ENCODE data around the gene HINFP.
A peak's percentile ranks its signal among the peaks of the same experiment; 100 is the strongest.

The HINFP gene, protein sequence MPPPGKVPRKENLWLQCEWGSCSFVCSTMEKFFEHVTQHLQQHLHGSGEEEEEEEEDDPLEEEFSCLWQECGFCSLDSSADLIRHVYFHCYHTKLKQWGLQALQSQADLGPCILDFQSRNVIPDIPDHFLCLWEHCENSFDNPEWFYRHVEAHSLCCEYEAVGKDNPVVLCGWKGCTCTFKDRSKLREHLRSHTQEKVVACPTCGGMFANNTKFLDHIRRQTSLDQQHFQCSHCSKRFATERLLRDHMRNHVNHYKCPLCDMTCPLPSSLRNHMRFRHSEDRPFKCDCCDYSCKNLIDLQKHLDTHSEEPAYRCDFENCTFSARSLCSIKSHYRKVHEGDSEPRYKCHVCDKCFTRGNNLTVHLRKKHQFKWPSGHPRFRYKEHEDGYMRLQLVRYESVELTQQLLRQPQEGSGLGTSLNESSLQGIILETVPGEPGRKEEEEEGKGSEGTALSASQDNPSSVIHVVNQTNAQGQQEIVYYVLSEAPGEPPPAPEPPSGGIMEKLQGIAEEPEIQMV

DNA sequence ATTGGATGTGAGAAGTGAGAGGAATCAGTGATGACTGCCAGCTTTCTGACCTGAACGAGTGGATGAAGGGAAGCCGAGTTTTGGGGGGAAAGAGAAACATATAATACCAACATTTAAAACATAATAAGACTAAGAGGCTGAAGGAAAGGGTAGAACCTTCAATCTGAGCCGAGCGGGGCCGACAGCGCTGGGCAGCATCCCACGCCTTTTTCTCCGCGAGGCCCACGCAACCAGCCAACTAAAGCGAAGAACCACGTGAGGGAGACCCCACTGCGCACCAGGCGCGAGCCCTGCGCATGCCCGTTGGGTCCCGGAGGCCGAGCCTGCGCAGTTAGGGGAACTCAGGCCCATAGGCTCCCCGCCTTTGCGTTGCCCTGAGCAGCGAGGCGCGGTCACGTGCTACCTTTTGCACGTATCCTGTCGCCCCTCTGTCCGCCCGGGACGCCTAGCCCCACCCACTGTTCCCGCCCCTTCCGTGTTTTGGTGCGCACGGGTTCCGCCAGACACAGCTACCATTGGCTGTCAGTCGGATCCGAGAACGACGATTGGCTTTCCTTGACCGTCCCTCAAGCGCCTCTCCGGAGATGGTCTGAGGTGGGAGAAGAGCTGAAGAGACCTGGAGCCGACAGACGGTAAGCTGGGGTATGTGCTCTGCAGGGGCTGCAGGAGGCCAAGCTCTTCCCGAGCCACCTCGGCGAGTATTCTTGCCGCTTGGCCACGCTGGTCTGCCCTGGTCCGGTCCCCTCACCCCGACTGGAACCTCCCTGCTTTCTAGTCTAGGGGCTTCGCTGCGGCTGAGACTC is at the start of gene HINFP:
HINFP (plus strand) TSS at position 573 of the 803 bp plus-strand sequence. CDS start 5,365 bp downstream, outside the sequence.
- DNase-seq, result peak; percentile 99
- in situ Hi-C loops (cut with MboI; ENCODE audit: low pct_unique_long_range_greater_than_20kb, low sequenced_read_pairs), result no loop called here

- in situ Hi-C loops (cut with MboI; ENCODE audit: low pct_unique_long_range_greater_than_20kb, low sequenced_read_pairs), result no loop called here
Observed at GRCh38 chr11:119077839-119078238, 43.5 kb upstream of the HINFP start.

DNA sequence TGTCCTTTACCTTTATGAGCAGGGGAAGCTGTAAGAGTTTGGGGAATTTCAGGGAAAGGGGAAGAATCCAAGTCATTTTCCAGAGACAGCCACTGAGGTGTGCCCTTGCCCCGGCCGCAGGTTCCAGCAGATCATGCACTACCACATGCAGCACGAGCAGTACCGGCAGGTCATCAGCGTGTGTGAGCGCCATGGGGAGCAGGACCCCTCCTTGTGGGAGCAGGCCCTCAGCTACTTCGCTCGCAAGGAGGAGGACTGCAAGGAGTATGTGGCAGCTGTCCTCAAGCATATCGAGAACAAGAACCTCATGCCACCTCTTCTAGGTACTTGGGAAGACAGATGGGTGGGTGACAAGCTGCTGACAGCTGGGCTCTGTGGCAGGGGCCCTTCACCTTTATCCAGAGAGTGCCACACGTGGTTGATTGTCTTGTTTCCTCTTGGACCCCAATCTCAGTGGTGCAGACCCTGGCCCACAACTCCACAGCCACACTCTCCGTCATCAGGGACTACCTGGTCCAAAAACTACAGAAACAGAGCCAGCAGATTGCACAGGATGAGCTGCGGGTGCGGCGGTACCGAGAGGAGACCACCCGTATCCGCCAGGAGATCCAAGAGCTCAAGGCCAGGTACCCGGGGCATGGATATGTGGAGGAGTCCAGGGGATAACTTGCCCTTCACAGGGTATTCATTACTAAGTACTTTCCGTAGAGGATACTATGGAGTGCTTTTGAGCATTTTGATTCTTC is 42.5 kb upstream of the HINFP start:
- in situ Hi-C loops (cut with MboI; ENCODE audit: low pct_unique_long_range_greater_than_20kb, low sequenced_read_pairs), result no loop called here
- DNase-seq, result no peak

More at GRCh38 chr11:119077839-119078238, 43.5 kb upstream of the HINFP start:
- no peak for DNase-seq

DNA sequence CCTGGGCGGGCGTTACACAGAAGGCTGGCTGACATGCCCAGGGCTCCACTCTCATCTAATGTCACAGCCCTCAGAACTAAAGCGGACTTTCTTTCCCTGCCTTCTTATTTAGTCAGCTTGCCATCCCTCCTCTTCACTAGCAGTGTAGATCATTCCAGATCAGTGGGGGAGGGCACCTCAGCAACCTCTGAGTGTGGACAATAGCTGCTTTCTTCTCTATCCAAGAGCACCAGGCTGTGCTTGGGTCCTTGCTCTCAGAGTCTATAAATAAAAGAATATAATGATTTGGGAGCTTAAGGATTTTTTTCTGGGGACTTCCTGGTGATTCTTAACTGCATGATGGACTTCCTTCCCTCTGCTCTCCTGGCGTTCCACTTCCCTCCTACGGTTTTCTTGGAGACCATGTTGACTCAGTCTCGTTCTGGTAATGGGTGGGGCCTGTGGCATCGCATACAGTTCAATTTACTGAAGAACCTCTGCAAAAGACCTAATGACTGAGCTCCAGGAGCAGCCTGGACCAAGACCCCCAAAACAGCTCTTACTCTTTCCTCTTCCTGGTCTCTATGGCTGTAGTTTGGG is 39.6 kb upstream of the HINFP start:
- in situ Hi-C loops (cut with MboI; ENCODE audit: low pct_unique_long_range_greater_than_20kb, low sequenced_read_pairs), result no loop called here

GRCh38 chr11:119084663-119085436 is 36.5 kb upstream of the HINFP start, which contains the start of gene HMBS:
TSS of gene HMBS (plus strand) at chr11:119084881. CDS start at chr11:119085034, 153 bp downstream.
- peak; percentile 99 for DNase-seq
- in situ Hi-C loops (cut with MboI; ENCODE audit: low pct_unique_long_range_greater_than_20kb, low sequenced_read_pairs), result no loop called here

More for the DNA sequence above, 39.6 kb upstream of the HINFP start:
- no peak for DNase-seq

DNA sequence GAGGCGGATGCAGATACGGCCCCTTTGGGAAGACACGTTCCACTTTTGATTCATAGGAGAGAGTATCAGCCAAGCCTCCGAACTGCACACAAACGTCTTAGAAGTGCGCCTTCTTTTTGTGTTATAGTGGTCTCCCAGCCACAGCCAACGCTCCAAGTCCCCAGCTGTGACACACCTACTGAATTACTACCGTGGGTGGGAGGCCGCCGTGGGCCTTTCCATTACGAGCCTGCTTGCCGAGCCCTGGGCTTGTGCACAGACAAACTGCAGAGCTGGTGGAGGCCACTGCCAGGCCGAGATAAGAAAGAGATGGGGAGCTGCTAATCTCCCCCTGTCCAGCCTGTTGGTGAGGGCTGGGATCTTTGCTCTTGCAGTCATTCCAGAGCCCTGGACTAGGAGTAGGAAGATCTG is 35.9 kb upstream of the HINFP start:
- no peak for DNase-seq
- in situ Hi-C loops (cut with MboI; ENCODE audit: low pct_unique_long_range_greater_than_20kb, low sequenced_read_pairs), result no loop called here

DNA sequence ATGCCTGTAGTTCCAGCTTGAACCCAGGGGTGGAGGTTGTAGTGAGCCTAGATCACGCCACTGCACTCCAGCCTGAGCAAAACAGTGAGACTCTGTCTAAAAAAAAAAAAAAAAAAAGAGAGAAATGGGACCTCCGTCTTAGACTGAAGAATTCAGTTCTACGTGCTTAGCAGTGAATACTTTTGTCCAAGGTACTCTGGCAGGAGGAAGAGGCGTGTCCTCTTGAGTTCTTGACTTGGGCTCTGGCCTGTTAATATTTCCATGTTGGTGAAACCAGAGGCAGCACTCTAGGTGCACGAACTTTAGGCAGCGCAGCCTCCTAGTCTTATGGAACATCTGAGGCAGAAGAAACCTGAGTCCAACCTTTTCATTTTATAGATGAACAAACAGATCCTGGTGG is 34.3 kb upstream of the HINFP start:
- DNase-seq, result no peak
- in situ Hi-C loops (cut with MboI; ENCODE audit: low pct_unique_long_range_greater_than_20kb, low sequenced_read_pairs), result no loop called here

DNA sequence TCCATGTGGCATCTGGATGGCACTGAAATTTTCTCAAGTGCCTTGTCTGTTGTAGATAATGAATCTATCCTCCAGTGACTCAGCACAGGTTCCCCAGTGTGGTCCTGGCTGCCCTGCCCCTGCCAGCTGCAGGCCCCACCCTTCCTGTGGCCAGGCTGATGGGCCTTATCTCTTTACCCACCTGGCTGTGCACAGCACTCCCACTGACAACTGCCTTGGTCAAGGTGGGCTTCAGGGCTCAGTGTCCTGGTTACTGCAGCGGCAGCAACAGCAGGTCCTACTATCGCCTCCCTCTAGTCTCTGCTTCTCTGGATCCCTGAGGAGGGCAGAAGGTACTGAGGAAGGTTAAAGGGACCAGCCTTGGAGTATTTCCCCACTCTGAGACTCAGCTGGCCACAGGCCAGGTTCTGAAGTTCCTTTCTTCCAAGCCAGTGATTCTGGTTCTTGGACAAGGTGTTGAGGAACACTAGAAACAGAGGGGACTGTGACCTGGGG is 33.6 kb upstream of the HINFP start:
- in situ Hi-C loops (cut with MboI; ENCODE audit: low pct_unique_long_range_greater_than_20kb, low sequenced_read_pairs), result no loop called here

DNA sequence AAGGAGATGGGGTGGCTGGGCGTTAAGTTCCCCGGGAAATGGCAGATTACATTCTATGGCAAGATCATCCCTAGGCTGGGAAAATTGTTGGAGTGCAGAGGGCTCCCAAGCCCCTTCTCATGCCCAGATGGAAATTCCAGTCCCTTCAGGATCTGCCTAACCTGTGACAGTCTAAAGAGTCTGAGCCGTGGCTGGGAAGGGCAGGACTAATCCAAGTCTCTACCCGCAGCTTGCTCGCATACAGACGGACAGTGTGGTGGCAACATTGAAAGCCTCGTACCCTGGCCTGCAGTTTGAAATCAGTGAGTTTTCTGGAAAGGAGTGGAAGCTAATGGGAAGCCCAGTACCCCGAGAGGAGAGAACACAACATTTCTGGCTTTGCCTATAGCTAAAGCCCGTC is 33.0 kb upstream of the HINFP start:
- DNase-seq, result no peak
- in situ Hi-C loops (cut with MboI; ENCODE audit: low pct_unique_long_range_greater_than_20kb, low sequenced_read_pairs), result no loop called here

More for the DNA sequence above, 33.6 kb upstream of the HINFP start:
- DNase-seq, result peak; percentile 71

DNA sequence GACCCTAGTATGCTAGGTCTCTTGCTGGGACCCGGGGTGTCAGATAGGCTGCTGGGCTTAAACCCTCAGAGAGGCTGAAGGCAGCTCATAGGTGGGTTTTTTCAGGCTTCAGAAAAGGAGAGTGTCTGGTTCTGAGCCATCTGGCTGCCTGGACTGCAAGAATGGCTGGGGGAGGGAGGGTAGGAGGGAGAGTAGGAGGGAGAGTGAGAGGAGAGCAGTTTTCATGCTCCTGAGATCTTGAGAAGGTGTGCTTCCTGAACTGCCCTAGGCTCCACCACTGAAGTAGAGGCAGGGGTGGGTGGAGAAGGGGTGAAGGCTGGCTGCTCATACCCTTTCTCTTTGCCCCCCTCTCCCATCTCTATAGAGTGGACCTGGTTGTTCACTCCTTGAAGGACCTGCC is 32.1 kb upstream of the HINFP start:
- in situ Hi-C loops (cut with MboI; ENCODE audit: low pct_unique_long_range_greater_than_20kb, low sequenced_read_pairs), result no loop called here
- DNase-seq, result no peak

DNA sequence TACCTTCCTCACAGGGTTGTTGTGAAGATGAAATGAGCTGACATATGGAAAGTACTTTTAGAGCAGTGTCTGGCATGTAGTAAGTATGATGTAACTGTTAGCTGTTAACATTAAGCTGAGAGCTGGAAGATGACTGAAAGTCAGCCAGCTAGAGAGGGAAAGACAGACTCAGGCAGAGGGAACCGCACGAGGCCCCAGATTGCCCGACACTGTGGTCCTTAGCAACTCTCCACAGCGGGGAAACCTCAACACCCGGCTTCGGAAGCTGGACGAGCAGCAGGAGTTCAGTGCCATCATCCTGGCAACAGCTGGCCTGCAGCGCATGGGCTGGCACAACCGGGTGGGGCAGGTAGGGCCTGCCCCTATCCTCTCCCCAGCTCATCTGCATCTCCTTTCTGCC is 30.2 kb upstream of the HINFP start:
- DNase-seq, result no peak
- in situ Hi-C loops (cut with MboI; ENCODE audit: low pct_unique_long_range_greater_than_20kb, low sequenced_read_pairs), result no loop called here

- DNase-seq, result peak; percentile 53
Observed at GRCh38 chr11:119091966-119092879, 29.2 kb upstream of the HINFP start.

DNA sequence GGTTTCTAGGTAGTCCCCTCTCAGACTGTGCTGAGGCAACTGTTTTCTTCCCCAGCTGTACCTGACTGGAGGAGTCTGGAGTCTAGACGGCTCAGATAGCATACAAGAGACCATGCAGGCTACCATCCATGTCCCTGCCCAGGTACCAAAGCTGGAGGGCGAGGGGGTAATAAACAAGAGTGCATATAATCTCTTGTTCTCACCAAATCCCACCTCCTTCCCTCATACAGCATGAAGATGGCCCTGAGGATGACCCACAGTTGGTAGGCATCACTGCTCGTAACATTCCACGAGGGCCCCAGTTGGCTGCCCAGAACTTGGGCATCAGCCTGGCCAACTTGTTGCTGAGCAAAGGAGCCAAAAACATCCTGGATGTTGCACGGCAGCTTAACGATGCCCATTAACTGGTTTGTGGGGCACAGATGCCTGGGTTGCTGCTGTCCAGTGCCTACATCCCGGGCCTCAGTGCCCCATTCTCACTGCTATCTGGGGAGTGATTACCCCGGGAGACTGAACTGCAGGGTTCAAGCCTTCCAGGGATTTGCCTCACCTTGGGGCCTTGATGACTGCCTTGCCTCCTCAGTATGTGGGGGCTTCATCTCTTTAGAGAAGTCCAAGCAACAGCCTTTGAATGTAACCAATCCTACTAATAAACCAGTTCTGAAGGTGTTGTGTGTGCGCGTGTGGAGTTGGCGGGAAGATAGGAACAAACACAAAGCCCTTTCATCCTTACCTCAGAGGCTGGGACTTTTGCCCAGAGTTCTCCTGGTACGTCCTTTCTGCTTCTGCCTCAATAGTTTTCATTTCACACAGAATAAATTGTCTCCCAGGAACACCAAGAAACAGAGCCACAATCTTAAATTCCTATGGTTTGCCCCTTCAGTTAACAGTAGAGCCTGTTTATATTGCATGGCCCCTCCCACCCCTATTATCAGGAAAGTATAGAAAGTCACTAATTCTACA is 28.2 kb upstream of the HINFP start:
- no peak for DNase-seq
- in situ Hi-C loops (cut with MboI; ENCODE audit: low pct_unique_long_range_greater_than_20kb, low sequenced_read_pairs), result no loop called here

More at GRCh38 chr11:119091966-119092879, 29.2 kb upstream of the HINFP start:
- in situ Hi-C loops (cut with MboI; ENCODE audit: low pct_unique_long_range_greater_than_20kb, low sequenced_read_pairs), result no loop called here

GRCh38 chr11:119093942-119094815 is 27.2 kb upstream of the HINFP start:
- peak; percentile 40 for DNase-seq
- in situ Hi-C loops (cut with MboI; ENCODE audit: low pct_unique_long_range_greater_than_20kb, low sequenced_read_pairs), result no loop called here

GRCh38 chr11:119094816-119095065 is 26.6 kb upstream of the HINFP start:
- in situ Hi-C loops (cut with MboI; ENCODE audit: low pct_unique_long_range_greater_than_20kb, low sequenced_read_pairs), result no loop called here
- no peak for DNase-seq

Data from KBM-7 (cell line).